ENCODE results near the gene KCNQ5.

DNA sequence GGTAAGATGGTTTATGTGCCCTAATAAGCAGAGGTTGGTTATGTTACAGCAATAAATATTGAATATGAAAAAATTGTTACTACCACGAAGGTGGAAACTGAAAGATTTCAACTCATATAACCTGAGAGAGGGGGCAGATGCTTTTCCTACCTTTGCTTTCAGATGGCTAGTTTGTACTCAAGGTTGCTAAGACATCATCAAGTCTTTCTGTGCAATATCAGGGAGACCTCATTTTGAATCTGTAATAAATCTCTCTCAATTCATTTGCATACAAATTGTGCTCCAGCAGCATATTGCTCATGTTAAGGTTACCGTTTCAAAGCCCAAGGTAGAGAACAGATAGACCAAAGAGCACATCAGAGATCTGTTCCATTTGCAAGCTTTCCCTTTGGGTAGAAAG is 383.0 kb downstream of the KCNQ5 start:
- TF ChIP-seq, protein P1, sequence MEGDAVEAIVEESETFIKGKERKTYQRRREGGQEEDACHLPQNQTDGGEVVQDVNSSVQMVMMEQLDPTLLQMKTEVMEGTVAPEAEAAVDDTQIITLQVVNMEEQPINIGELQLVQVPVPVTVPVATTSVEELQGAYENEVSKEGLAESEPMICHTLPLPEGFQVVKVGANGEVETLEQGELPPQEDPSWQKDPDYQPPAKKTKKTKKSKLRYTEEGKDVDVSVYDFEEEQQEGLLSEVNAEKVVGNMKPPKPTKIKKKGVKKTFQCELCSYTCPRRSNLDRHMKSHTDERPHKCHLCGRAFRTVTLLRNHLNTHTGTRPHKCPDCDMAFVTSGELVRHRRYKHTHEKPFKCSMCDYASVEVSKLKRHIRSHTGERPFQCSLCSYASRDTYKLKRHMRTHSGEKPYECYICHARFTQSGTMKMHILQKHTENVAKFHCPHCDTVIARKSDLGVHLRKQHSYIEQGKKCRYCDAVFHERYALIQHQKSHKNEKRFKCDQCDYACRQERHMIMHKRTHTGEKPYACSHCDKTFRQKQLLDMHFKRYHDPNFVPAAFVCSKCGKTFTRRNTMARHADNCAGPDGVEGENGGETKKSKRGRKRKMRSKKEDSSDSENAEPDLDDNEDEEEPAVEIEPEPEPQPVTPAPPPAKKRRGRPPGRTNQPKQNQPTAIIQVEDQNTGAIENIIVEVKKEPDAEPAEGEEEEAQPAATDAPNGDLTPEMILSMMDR (IDR thresholded peaks at IDR 0.05), result no peak
- TF ChIP-seq POLR2A (IDR thresholded peaks at IDR 0.05), result no peak
